Measurements from ENCODE around the gene DCANP1. TPM values are rescaled to one million over a fixed set of nuclear protein-coding genes. Genes with fewer than 3 reads are reported as not detected.

The DCANP1 gene
- total RNA-seq, 1 experiment from 2014 or later = not detected

GRCh38 chr5:135488727-135489465, 41.7 kb upstream of the DCANP1 start:
- POLR2A ChIA-PET = interaction anchor here (0.6 to 1.6 kb wide), 3 partner anchors 19 to 47 kb away, joined by 3 read pairs; no protein-coding TSS in a partner anchor
- TF ChIP-seq CTCF (IDR thresholded peaks at IDR 0.05) (no peak), ZNF396 (CRISPR knock-in tag; IDR thresholded peaks at IDR 0.05; ENCODE audit: borderline replicate concordance) (no peak), E2F5 (CRISPR knock-in tag; IDR thresholded peaks at IDR 0.05) (no peak), USF1 (CRISPR knock-in tag; IDR thresholded peaks at IDR 0.05) (no peak), ZNF281 (CRISPR knock-in tag; IDR thresholded peaks at IDR 0.05) (peak; percentile 63; the same call in 1 of the 2 replicates), ZNF671 (CRISPR knock-in tag; IDR thresholded peaks at IDR 0.05) (no peak), HMGXB4 (CRISPR knock-in tag; IDR thresholded peaks at IDR 0.05) (no peak), MLX (CRISPR knock-in tag; IDR thresholded peaks at IDR 0.05) (no peak), NR2C2 (CRISPR knock-in tag; IDR thresholded peaks at IDR 0.05) (no peak), ZBTB21 (CRISPR knock-in tag; IDR thresholded peaks at IDR 0.05; ENCODE audit: borderline replicate concordance) (no peak), GABPB1 (CRISPR knock-in tag; IDR thresholded peaks at IDR 0.05) (peak; percentile 12; the same call in 1 of the 2 replicates), FOXJ3 (CRISPR knock-in tag; IDR thresholded peaks at IDR 0.05; ENCODE audit: borderline replicate concordance) (no peak), ERG (CRISPR knock-in tag; IDR thresholded peaks at IDR 0.05) (no peak), NR3C1 (CRISPR knock-in tag; conservative IDR thresholded peaks at IDR 0.05; ENCODE audit: low read depth) (no peak)
- Mint-ChIP-seq H3K27me3 (ENCODE audit: low read depth) (no peaks in the 10 kb centered on the region; the same call in 1 of the 2 replicates), H3K9me3 (no peaks in the 10 kb centered on the region), H3K36me3 (no peaks in the 10 kb centered on the region), H3K4me1 (peaks cover 55% of the 10 kb centered on the region), H3K27ac (no peak overlapping the region), H3K4me3 (peak overlapping the region; percentile 81)
- DNase-seq (ENCODE audit: low spot score) = peak; percentile 86
- CTCF ChIA-PET = interaction anchor here (1.0 to 5.8 kb wide), 8 partner anchors 23 to 78 kb away, joined by 3 to 42 read pairs (median 14); no protein-coding TSS in a partner anchor
- ATAC-seq = peak; percentile 56

All from WTC11 (cell line).